Skeletal muscle tissue (tissue), 4 donors: ENCODE data around the gene ANK3. TPM values are rescaled to one million over a fixed set of nuclear protein-coding genes. Genes with fewer than 3 reads are reported as not detected.
A peak's percentile ranks its signal among the peaks of the same experiment; 100 is the strongest.

Experiments
- H3K27ac ChIP-seq: one replicate; pipeline ENCODE4 v1.7.0; 2013; ENCODE audit warnings: mild to moderate bottlenecking, low read depth, low read length, inconsistent platforms
- H3K27me3 ChIP-seq, 3 donors: one replicate each; pipeline ENCODE4 v1.7.0; 2013; ENCODE audit warnings: low read length in 3 of 3; ENCODE audit not compliant: control insufficient read depth in 3 of 3, insufficient read depth in 3 of 3
- H3K36me3 ChIP-seq, 3 donors: one replicate each; pipeline ENCODE4 v1.7.0; 2013; ENCODE audit warnings: low read length in 3 of 3; ENCODE audit not compliant: control insufficient read depth in 3 of 3, insufficient read depth in 3 of 3
- H3K4me1 ChIP-seq, 3 donors: one replicate each; pipeline ENCODE4 v1.7.0; 2013; ENCODE audit warnings: low read length in 3 of 3, mild to moderate bottlenecking in 3 of 3; ENCODE audit not compliant: control insufficient read depth in 3 of 3, insufficient read depth in 3 of 3
- H3K4me3 ChIP-seq, 3 donors: one replicate each; pipeline ENCODE4 v1.7.0; 2013; ENCODE audit warnings: low read length in 3 of 3
- H3K9ac ChIP-seq, 3 donors: one replicate each; pipeline ENCODE4 v1.7.0; 2013; ENCODE audit warnings: low read length in 3 of 3, mild to moderate bottlenecking in 3 of 3, moderate library complexity in 2 of 3, low read depth in 1 of 3
- H3K9me3 ChIP-seq, 3 donors: one replicate each; pipeline ENCODE4 v1.7.0; 2013; ENCODE audit warnings: low read length in 3 of 3; ENCODE audit not compliant: control insufficient read depth in 3 of 3
- total RNA-seq: library from RNA; depleted of rRNA; stranded (reverse); fragments of >200 nt; gene quantifications from one replicate; pipeline ENCODE4 v1.2.3, GENCODE V29; 2014
- donor health status: Osteomylitis.

The ANK3 gene
- total RNA-seq, 1 donor from 2014 or later, result 110 TPM

GRCh38 chr10:60186315-60187071, 203.2 kb downstream of the ANK3 start:
- Histone ChIP-seq H3K27me3 (no peaks in the 10 kb centered on the region), H3K4me3 (peak overlapping the region; percentile 2 to 51 (median 45)), H3K9me3 (no peaks in the 10 kb centered on the region), H3K9ac (peak overlapping the region in 1 of 3 donors; percentile 5), H3K27ac (no peak overlapping the region), H3K36me3 (no peaks in the 10 kb centered on the region), H3K4me1 (peaks cover 22 to 25% (median 24%) of the 10 kb centered on the region in 3 donors)

- Histone ChIP-seq H3K27ac (no peak overlapping the region), H3K27me3 (no peaks in the 10 kb centered on the region), H3K36me3 (no peaks in the 10 kb centered on the region), H3K9me3 (no peaks in the 10 kb centered on the region), H3K4me3 (no peak overlapping the region), H3K9ac (no peak overlapping the region), H3K4me1 (peaks cover 22 to 25% (median 24%) of the 10 kb centered on the region in 3 donors)
These were observed 204.3 kb downstream of the ANK3 start for GRCh38 chr10:60185421-60185820.

GRCh38 chr10:60182691-60183090, 207.0 kb downstream of the ANK3 start:
- Histone ChIP-seq H3K27ac (no peak overlapping the region), H3K9ac (no peak overlapping the region), H3K9me3 (no peaks in the 10 kb centered on the region), H3K4me3 (no peak overlapping the region), H3K4me1 (peaks cover 6 to 8% (median 7%) of the 10 kb centered on the region in 3 donors), H3K36me3 (no peaks in the 10 kb centered on the region), H3K27me3 (no peaks in the 10 kb centered on the region)

GRCh38 chr10:60176925-60177324, 212.8 kb downstream of the ANK3 start:
- H3K4me1 ChIP-seq, result no peaks in the 10 kb centered on the region
- no peak overlapping the region for H3K4me3 ChIP-seq
- H3K36me3 ChIP-seq, result peaks cover 0 to 4% (median 0%) of the 10 kb centered on the region in 3 donors
- H3K27ac ChIP-seq, result no peak overlapping the region
- no peaks in the 10 kb centered on the region for H3K27me3 ChIP-seq
- H3K9ac ChIP-seq, result no peak overlapping the region
- H3K9me3 ChIP-seq, result no peaks in the 10 kb centered on the region

- no peaks in the 10 kb centered on the region for H3K9me3 ChIP-seq
- H3K4me1 ChIP-seq, result no peaks in the 10 kb centered on the region
- peaks cover 0 to 4% (median 0%) of the 10 kb centered on the region in 3 donors for H3K36me3 ChIP-seq
- H3K4me3 ChIP-seq, result no peak overlapping the region
- H3K27me3 ChIP-seq, result no peaks in the 10 kb centered on the region
- no peak overlapping the region for H3K27ac ChIP-seq
- H3K9ac ChIP-seq, result no peak overlapping the region
These were observed 214.2 kb downstream of the ANK3 start for GRCh38 chr10:60175441-60175971.

- Histone ChIP-seq H3K27me3 (no peaks in the 10 kb centered on the region), H3K36me3 (peaks cover 0 to 4% (median 0%) of the 10 kb centered on the region in 3 donors)
These were observed 217.2 kb downstream of the ANK3 start for GRCh38 chr10:60172363-60172990.

GRCh38 chr10:60171436-60172013, 218.2 kb downstream of the ANK3 start:
- peaks cover 0 to 4% (median 0%) of the 10 kb centered on the region in 3 donors for H3K36me3 ChIP-seq
- H3K4me3 ChIP-seq, result no peak overlapping the region
- H3K4me1 ChIP-seq, result no peaks in the 10 kb centered on the region
- H3K9ac ChIP-seq, result no peak overlapping the region
- no peak overlapping the region for H3K27ac ChIP-seq
- no peaks in the 10 kb centered on the region for H3K27me3 ChIP-seq
- no peaks in the 10 kb centered on the region for H3K9me3 ChIP-seq

More at GRCh38 chr10:60172363-60172990, 217.2 kb downstream of the ANK3 start:
- Histone ChIP-seq H3K4me1 (no peaks in the 10 kb centered on the region), H3K4me3 (no peak overlapping the region), H3K9ac (no peak overlapping the region), H3K9me3 (no peaks in the 10 kb centered on the region), H3K27ac (no peak overlapping the region)

- H3K4me3 ChIP-seq, result no peak overlapping the region
- H3K4me1 ChIP-seq, result no peaks in the 10 kb centered on the region
- H3K36me3 ChIP-seq, result peaks cover 0 to 4% (median 0%) of the 10 kb centered on the region in 3 donors
- H3K9ac ChIP-seq, result no peak overlapping the region
- no peaks in the 10 kb centered on the region for H3K27me3 ChIP-seq
- no peak overlapping the region for H3K27ac ChIP-seq
- no peaks in the 10 kb centered on the region for H3K9me3 ChIP-seq
These were observed 219.4 kb downstream of the ANK3 start for GRCh38 chr10:60170250-60170649.

GRCh38 chr10:60169111-60169510, 220.6 kb downstream of the ANK3 start:
- Histone ChIP-seq H3K36me3 (peaks cover 0 to 4% (median 0%) of the 10 kb centered on the region in 3 donors), H3K27me3 (no peaks in the 10 kb centered on the region), H3K9me3 (no peaks in the 10 kb centered on the region), H3K4me1 (no peaks in the 10 kb centered on the region), H3K27ac (no peak overlapping the region), H3K9ac (no peak overlapping the region), H3K4me3 (no peak overlapping the region)

- Histone ChIP-seq H3K4me1 (peaks cover 0 to 2% (median 0%) of the 10 kb centered on the region in 3 donors), H3K4me3 (peak overlapping the region in 1 of 3 donors; percentile 12), H3K27ac (no peak overlapping the region), H3K9me3 (no peaks in the 10 kb centered on the region), H3K36me3 (no peaks in the 10 kb centered on the region), H3K9ac (peak overlapping the region in 2 of 3 donors; percentile 9 to 12), H3K27me3 (no peaks in the 10 kb centered on the region)
These were observed 222.6 kb downstream of the ANK3 start for GRCh38 chr10:60167050-60167449.
